GM12878 (cell line): ENCODE measurements around the gene PFKFB2. TPM values are rescaled to one million over a fixed set of nuclear protein-coding genes. Genes with fewer than 3 reads are reported as not detected.
A peak's percentile ranks its signal among the peaks of the same experiment; 100 is the strongest.

ENCODE experiments used
- BCL11A ChIP-seq: IDR thresholded peaks from 2 replicates; pipeline ENCODE4 v1.6.1; 2011; ENCODE audit warnings: low read depth, low read length
- BCLAF1 ChIP-seq: fragments of 450-650 bp; IDR thresholded peaks from 2 replicates; pipeline ENCODE4 v1.6.1; 2017; ENCODE audit warnings: antibody characterized with exemption, mild to moderate bottlenecking, moderate library complexity
- CHD1 ChIP-seq: IDR thresholded peaks from 2 replicates; pipeline ENCODE4 v1.6.1; 2012; ENCODE audit warnings: low read depth, low read length, improper control_type of control experiment
- CHD4 ChIP-seq: fragments of 200-600 bp; sonication (generic); IDR thresholded peaks from 2 replicates; pipeline ENCODE4 v1.6.1; 2016; ENCODE audit warnings: mild to moderate bottlenecking
- E2F8 ChIP-seq: fragments of 450-650 bp; IDR thresholded peaks from 2 replicates; pipeline ENCODE4 v1.6.1; 2018; ENCODE audit warnings: mild to moderate bottlenecking, low read depth, moderate library complexity; ENCODE audit not compliant: partially characterized antibody
- E4F1 ChIP-seq: fragments of 450-650 bp; IDR thresholded peaks from 2 replicates; pipeline ENCODE4 v1.6.1; 2018; ENCODE audit warnings: borderline replicate concordance, mild to moderate bottlenecking; ENCODE audit not compliant: partially characterized antibody
- EGR1 ChIP-seq, 2 experiments: IDR thresholded peaks; 1 replicate in 1 of 2; 2 replicates in 1 of 2; pipeline ENCODE4 v1.6.1; 2011 to 2012; ENCODE audit warnings: low read depth in 2 of 2, low read length in 2 of 2, borderline replicate concordance in 1 of 2, mild to moderate bottlenecking in 1 of 2, moderate library complexity in 1 of 2
- EP300 ChIP-seq, 2 experiments: fragments of 150-350 bp in 1 of 2; IDR thresholded peaks; 2 replicates each; pipeline ENCODE4 v1.6.1; 2011 to 2012; ENCODE audit warnings: low read depth in 2 of 2, low read length in 2 of 2, borderline replicate concordance in 1 of 2, improper control_type of control experiment in 1 of 2, inconsistent platforms in 1 of 2; ENCODE audit not compliant: control insufficient read depth in 1 of 2
- FOXK2 ChIP-seq: fragments of 450-650 bp; IDR thresholded peaks from 2 replicates; pipeline ENCODE4 v1.6.1; 2017; ENCODE audit warnings: mild to moderate bottlenecking, moderate library complexity
- MTA2 ChIP-seq: fragments of 450-650 bp; IDR thresholded peaks from 2 replicates; pipeline ENCODE4 v1.6.1; 2016; ENCODE audit warnings: low read depth, mild to moderate bottlenecking, moderate library complexity
- NFYB ChIP-seq: IDR thresholded peaks from 2 replicates; pipeline ENCODE4 v1.6.1; 2011; ENCODE audit warnings: low read depth, mild to moderate bottlenecking, low read length, improper control_type of control experiment, moderate library complexity; ENCODE audit not compliant: insufficient read depth
- NR2F1 ChIP-seq: fragments of 450-650 bp; conservative IDR thresholded peaks from 2 replicates; pipeline ENCODE4 v1.6.1; 2017; ENCODE audit warnings: mild to moderate bottlenecking
- RBBP5 ChIP-seq: fragments of 200-600 bp; sonication (generic); conservative IDR thresholded peaks from 2 replicates; pipeline ENCODE4 v1.6.1; 2016
- SIX5 ChIP-seq: IDR thresholded peaks from 2 replicates; pipeline ENCODE4 v1.6.1; 2011; ENCODE audit warnings: mild to moderate bottlenecking, low read depth, low read length, moderate library complexity; ENCODE audit not compliant: severe bottlenecking
- SKIL ChIP-seq: fragments of 450-650 bp; IDR thresholded peaks from 2 replicates; pipeline ENCODE4 v1.6.1; 2017; ENCODE audit warnings: mild to moderate bottlenecking, low read depth, inconsistent platforms; ENCODE audit not compliant: poor library complexity, severe bottlenecking
- SMAD1 ChIP-seq: fragments of 450-650 bp; IDR thresholded peaks from 2 replicates; pipeline ENCODE4 v1.6.1; 2018; ENCODE audit warnings: mild to moderate bottlenecking, low read depth; ENCODE audit not compliant: partially characterized antibody
- SRF ChIP-seq, 2 experiments: IDR thresholded peaks; 2 replicates each; pipeline ENCODE4 v1.6.1; 2011; ENCODE audit warnings: low read depth in 2 of 2, low read length in 2 of 2, mild to moderate bottlenecking in 1 of 2, moderate library complexity in 1 of 2
- polyA plus RNA-seq, 11 experiments: library from polyadenylated mRNA; depleted of rRNA in 4 of 11; unstranded in 6 of 11; stranded (reverse) in 5 of 11; fragments of >200 nt; fragmentation: Nextera tagmentation in 4 of 11; fragmentation: Illumina TruSeq in 1 of 11; extraction: Ambion mirVana in 4 of 11; extraction: Trizol in 1 of 11; gene quantifications; 1 replicate in 1 of 11; 2 replicates in 10 of 11; pipeline versions ENCODE4 v1.2.1 to v1.2.3, GENCODE V29; 2011 to 2016; ENCODE audit warnings: inconsistent platforms in 2 of 11, missing spikeins in 2 of 11, low read depth in 1 of 11
- total RNA-seq, 4 experiments: library from RNA; depleted of rRNA in 3 of 4; stranded (reverse); fragments of >200 nt in 3 of 4; fragmentation: Illumina TruSeq in 1 of 4; extraction: Trizol in 1 of 4; gene quantifications; 2 replicates each; pipeline versions ENCODE4 v1.2.1 to v1.2.3, GENCODE V29; 2013 to 2021

PFKFB2 gene
- total and polyA plus RNA-seq, 10 of the 15 experiments (the other 5 are each of a cell fraction or from before 2014, with no cell fraction given) = 0.40 to 1.3 (median 1.0) TPM

- no peak for TF ChIP-seq CHD1
- peak; percentile 28; the same call in 1 of the 2 replicates for TF ChIP-seq NR2F1
- no peak for TF ChIP-seq RBBP5
- no peak for TF ChIP-seq E2F8
- peak; percentile 56; the same call in 1 of the 2 replicates for TF ChIP-seq MTA2
- no peak for TF ChIP-seq SIX5
- TF ChIP-seq CHD4 = no peak
- 0 out of 4 replicates have a peak, but pooled peaks of 1 of the 2 experiments have one; percentile 11 for TF ChIP-seq SRF (IDR thresholded peaks at IDR 0.05; ENCODE audit: low read depth in 2 of 2, low read length in 2 of 2)
- TF ChIP-seq BCL11A = peak; percentile 78
- no peak for TF ChIP-seq BCLAF1
- no peak for TF ChIP-seq FOXK2
- TF ChIP-seq E4F1 = no peak
- no peak for TF ChIP-seq NFYB
- peak in 1 of 2 experiments; percentile 46; a peak in 1 of 4 replicates for TF ChIP-seq EP300 (IDR thresholded peaks at IDR 0.05; ENCODE audit: borderline replicate concordance in 1 of 2, control insufficient read depth in 1 of 2, low read depth in 2 of 2, low read length in 2 of 2)
- TF ChIP-seq EGR1 (IDR thresholded peaks at IDR 0.05; ENCODE audit: borderline replicate concordance in 1 of 2, low read depth in 2 of 2, low read length in 2 of 2) = peak in 1 of 2 experiments; percentile 27; a peak in 1 of 3 replicates
- no peak for TF ChIP-seq SMAD1
- no peak for TF ChIP-seq SKIL
Observed at GRCh38 chr1:207097871-207098324, 44.8 kb downstream of the PFKFB2 start (continued).
